HUES48 (cell line): ENCODE results near the gene PPM1M.

Source experiments
- H3K27ac ChIP-seq: one replicate; pipeline ENCODE4 v1.7.0; 2013; ENCODE audit warnings: low read depth, low read length, inconsistent platforms
- H3K27me3 ChIP-seq: 2 replicates; pipeline ENCODE4 v1.6.1; 2013; ENCODE audit warnings: mild to moderate bottlenecking, low read length; ENCODE audit not compliant: control insufficient read depth, insufficient read depth
- H3K36me3 ChIP-seq: 2 replicates; pipeline ENCODE4 v1.6.1; 2013; ENCODE audit warnings: low read length; ENCODE audit not compliant: control insufficient read depth, insufficient read depth
- H3K4me1 ChIP-seq: 2 replicates; pipeline ENCODE4 v1.6.1; 2013; ENCODE audit warnings: mild to moderate bottlenecking, low read length; ENCODE audit not compliant: control insufficient read depth, insufficient read depth
- H3K4me3 ChIP-seq: 2 replicates; pipeline ENCODE4 v1.5.1; 2013; ENCODE audit warnings: mild to moderate bottlenecking, low read depth, low read length
- H3K9ac ChIP-seq: 2 replicates; pipeline ENCODE4 v1.6.1; 2013; ENCODE audit warnings: mild to moderate bottlenecking, low read depth, low read length, moderate library complexity
- H3K9me3 ChIP-seq: 2 replicates; pipeline ENCODE4 v1.6.1; 2013; ENCODE audit warnings: low read length; ENCODE audit not compliant: control insufficient read depth, insufficient read depth

Gene PPM1M

DNA sequence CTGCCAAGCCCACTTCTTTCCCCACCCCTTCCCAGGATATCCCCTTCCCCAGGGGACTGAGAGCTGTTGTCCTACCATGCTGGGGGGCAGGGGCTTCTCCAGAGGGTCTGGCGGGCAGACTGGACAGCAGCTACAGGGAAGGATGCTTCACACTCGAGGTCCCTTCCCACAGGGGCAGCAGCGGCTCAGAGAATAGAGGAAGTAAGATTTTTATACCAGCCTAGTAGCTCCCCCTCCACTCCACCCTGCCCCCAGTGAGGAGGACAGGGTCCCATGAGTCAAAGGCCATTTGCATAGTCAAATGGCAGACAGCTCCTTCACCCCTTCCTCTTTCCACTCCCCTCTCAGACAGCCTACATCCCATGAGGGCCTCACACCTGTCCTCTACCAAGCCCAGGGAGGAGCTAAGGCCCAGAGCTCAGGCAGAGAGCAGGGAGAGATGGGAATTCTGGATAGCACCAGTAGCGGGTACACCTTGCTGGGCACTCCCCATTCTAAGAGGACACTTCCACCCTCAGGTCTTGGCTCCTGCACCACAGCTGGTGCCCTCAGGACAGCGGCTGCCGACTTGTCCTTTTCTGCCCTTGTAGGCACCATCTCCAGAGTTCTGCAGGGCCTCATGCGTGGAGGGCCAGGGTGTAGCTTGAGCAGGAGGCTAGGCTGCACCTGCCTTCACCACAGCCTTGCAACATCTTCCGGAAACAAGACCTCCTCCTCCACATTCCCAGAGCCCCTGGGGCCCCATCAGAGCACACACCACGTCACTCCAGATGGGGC is 19.9 kb upstream of the PPM1M start, which contains the start of gene TLR9:
Gene TLR9 (minus strand): TSS at position 194 of the 777 bp plus-strand sequence. CDS start 116 bp downstream, at position 78.
- peaks cover 24% of the 10 kb centered on the region for H3K36me3 ChIP-seq
- no peaks in the 10 kb centered on the region for H3K27me3 ChIP-seq
- H3K4me1 ChIP-seq, result 0 out of 2 replicates have a peak, but pooled peaks cover under 1% of the 10 kb centered on the region
- H3K4me3 ChIP-seq, result no peak within 1 kb of the TSS
- H3K9ac ChIP-seq, result no peak within 1 kb of the TSS
- no peak within 1 kb of the TSS for H3K27ac ChIP-seq
- H3K9me3 ChIP-seq, result no peaks in the 10 kb centered on the region

DNA sequence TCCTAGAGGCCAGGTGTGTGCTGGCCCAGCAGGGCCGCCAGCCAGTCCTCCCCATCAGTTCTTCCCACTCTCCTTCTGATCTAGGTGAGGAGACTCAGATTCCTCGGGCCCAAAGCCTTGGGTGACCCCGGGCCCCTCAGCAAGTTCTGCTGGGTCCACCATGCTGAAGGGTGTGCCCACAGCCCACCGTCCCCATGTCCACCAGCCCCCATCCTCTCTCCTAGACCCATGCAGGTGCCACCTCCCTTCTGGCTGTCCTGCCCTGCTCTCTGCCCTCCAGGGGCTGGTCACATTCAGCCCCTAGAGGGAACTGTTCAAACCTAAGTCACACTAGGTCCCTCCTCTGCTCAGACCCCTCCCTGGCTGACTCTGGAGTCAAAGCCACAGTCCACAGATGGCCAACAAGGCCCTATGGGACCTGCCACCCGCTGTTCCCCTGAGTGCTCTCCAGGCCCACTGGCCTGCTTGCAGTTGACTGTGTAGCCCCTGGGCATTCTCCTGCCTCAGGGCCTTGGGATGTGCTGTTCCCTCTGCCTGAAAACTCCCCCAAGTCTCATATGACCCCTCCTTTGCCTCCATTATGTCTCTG is 19.2 kb upstream of the PPM1M start:
- Histone ChIP-seq H3K9me3 (no peaks in the 10 kb centered on the region), H3K27ac (no peak overlapping the region), H3K36me3 (peaks cover 30% of the 10 kb centered on the region), H3K4me3 (no peak overlapping the region), H3K27me3 (no peaks in the 10 kb centered on the region), H3K4me1 (no peaks in the 10 kb centered on the region), H3K9ac (no peak overlapping the region)

DNA sequence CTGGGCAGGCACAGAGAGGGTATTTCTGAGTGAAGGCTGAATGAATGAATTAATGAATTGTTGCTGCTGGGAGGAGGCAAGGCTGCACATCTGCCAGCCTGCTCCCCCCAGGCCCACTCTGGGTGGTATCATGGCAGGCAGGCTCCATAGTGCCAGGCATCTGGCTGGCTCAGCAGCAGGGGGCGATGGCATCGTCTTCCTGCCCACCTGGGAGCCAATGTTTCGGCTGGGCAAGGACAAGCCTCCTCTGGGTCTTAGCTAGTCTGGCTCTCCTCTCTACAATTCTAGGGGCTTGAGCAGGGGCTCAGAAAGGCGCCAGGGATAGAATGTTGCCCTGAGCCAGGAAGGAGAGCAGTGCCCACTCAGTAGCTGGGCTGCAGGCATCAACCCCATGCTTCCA is 18.4 kb upstream of the PPM1M start:
- H3K4me1 ChIP-seq, result no peaks in the 10 kb centered on the region
- H3K9ac ChIP-seq, result no peak overlapping the region
- H3K9me3 ChIP-seq, result no peaks in the 10 kb centered on the region
- no peak overlapping the region for H3K4me3 ChIP-seq
- no peaks in the 10 kb centered on the region for H3K27me3 ChIP-seq
- peaks cover 32% of the 10 kb centered on the region for H3K36me3 ChIP-seq
- H3K27ac ChIP-seq, result no peak overlapping the region

DNA sequence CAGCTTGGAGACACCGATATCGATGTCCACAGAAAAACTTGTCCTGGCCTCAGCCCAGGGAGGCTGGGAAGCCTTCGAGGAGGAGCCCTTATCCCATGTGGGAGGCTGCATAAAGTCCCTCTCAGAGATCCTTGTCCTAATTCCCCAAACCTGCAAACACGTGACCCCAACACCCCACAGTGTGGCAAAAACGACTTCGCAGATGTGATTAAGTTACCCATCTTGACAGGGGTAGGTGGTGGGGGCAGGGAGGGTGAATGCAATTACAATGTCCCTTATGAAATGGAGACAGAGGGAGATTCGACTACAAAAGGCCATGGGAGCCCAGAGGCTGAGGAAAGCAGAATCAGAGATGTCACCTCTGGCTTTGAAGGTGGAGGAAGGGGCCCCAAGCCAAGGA is 17.8 kb upstream of the PPM1M start:
- H3K27ac ChIP-seq, result no peak overlapping the region
- H3K27me3 ChIP-seq, result no peaks in the 10 kb centered on the region
- H3K36me3 ChIP-seq, result peaks cover 35% of the 10 kb centered on the region
- H3K9ac ChIP-seq, result no peak overlapping the region
- no peak overlapping the region for H3K4me3 ChIP-seq
- H3K9me3 ChIP-seq, result no peaks in the 10 kb centered on the region
- no peaks in the 10 kb centered on the region for H3K4me1 ChIP-seq

DNA sequence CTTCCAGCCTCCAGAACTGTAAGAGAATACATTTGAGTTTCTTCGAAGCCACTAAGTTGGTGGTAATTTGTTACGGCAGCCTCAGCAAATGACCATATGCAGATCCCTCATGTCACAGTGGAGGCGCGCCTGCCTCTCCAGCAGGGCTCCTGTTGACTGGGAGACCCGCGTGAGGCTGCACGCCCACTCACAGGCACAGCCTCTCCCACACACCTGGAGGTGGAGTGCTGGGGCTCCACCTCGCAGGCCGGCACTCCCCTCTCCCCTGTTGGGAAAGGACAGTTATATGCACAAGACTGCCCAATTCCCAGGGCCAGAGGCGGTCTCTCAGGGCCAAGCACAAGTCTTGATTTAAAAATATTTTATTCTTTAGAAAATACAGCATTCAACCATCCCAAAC is 17.3 kb upstream of the PPM1M start:
- Histone ChIP-seq H3K27me3 (no peaks in the 10 kb centered on the region), H3K9me3 (no peaks in the 10 kb centered on the region), H3K27ac (no peak overlapping the region), H3K36me3 (peaks cover 35% of the 10 kb centered on the region), H3K4me3 (no peak overlapping the region), H3K4me1 (no peaks in the 10 kb centered on the region), H3K9ac (no peak overlapping the region)

DNA sequence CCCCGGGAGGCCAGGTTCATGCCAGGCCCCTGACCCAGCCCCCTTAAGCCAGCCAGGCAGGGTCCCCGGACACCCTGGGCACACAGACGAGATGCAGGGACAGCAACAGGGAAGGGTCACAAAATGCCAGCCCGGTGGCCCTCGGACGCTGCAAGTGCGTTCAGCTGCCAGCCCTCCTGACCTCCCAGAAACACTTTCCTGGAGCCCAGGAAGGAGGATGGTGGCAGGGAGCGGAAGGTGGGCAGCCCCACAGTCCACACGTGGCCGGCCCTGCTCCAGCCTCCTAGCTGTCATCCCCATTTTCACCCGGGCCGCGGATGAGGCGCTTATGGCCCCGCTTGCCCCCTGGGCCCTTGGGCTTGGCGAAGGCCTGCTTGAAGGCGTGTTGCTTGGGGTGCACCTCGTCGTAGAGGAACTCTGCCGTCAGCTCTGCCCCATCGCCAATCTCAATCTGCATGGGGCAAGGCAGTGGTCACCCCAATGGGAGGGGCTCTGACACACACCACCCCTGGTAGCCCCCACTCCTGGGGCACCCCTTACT is 16.7 kb upstream of the PPM1M start:
- H3K9ac ChIP-seq, result no peak overlapping the region
- H3K4me3 ChIP-seq, result no peak overlapping the region
- no peaks in the 10 kb centered on the region for H3K9me3 ChIP-seq
- peaks cover 35% of the 10 kb centered on the region for H3K36me3 ChIP-seq
- H3K27ac ChIP-seq, result no peak overlapping the region
- no peaks in the 10 kb centered on the region for H3K27me3 ChIP-seq
- H3K4me1 ChIP-seq, result no peaks in the 10 kb centered on the region

DNA sequence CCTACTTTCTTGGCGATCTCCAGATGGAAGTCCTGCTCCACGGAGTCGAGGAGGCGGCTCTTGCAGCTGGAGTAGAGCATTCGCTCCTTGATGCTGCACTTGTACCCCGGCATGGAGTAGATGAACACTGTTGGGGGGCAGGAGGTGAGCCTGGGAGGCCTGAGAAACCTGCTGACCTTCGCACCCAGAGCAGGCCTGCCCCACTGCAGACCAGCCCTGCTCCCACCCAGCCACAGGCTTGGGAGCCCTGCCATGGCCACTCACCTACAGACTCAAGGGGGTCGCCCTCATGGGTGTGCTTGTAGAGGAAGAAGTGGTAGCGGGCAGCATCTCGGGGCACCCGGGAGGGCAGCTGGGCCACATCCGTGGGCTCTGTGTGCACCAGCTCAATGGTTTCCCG is 15.9 kb upstream of the PPM1M start:
- H3K36me3 ChIP-seq, result peaks cover 40% of the 10 kb centered on the region
- no peak overlapping the region for H3K9ac ChIP-seq
- no peaks in the 10 kb centered on the region for H3K4me1 ChIP-seq

DNA sequence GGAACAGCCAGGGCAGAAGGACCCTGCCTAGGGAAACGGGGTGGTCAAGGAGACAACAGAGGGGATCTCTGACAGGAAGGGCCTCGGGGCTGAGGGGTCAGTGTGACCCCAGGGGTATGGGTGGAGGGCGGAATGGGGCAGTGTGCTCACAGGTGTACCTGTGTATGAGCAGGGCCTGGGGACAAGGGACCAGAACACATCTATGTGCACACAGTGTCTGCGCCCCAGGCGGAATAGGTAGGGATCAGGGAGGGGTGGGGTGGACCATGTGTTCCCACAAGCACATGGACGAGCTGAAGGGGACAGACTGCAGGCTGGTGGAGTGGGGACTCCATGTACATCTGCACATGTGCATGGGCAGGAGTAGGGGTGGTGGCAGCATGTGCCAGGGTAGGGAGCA is 15.1 kb upstream of the PPM1M start:
- Histone ChIP-seq H3K4me1 (no peaks in the 10 kb centered on the region), H3K27me3 (no peaks in the 10 kb centered on the region), H3K36me3 (peaks cover 44% of the 10 kb centered on the region), H3K9me3 (no peaks in the 10 kb centered on the region), H3K27ac (no peak overlapping the region), H3K4me3 (no peak overlapping the region), H3K9ac (no peak overlapping the region)

More for the DNA sequence above, 15.9 kb upstream of the PPM1M start:
- Histone ChIP-seq H3K27ac (no peak overlapping the region), H3K4me3 (no peak overlapping the region), H3K27me3 (no peaks in the 10 kb centered on the region), H3K9me3 (no peaks in the 10 kb centered on the region)

DNA sequence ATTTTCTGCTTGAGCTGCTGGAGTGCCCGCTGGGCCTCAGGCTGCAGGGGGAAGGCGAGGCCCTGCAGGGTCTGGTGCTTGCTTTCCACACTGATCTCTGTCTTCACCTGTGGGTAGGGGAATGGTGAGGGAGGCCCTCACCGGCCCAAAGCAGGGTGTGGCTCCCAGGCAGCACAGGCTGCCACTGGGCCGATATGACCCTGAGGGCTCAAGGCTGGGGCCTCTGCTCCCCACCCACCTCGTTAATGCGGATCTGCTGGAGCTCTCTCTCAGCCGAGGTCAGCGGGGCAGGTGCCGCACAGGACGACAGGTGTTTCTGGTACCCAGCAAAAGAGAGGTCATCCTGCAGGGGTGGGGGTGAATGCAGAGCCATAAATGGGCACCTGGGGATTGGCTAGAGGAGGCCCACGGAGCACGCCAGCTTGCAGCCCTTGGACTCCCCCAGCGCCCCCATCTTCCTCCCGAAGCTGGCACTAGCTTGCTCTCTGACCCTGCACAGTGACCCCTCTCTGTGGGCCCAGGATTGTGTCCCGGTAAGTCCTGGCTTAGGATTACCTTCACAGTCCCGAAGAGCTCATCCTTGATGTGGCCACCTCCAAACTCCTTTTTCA is 14.6 kb upstream of the PPM1M start:
- Histone ChIP-seq H3K36me3 (peaks cover 44% of the 10 kb centered on the region), H3K27ac (no peak overlapping the region), H3K4me1 (no peaks in the 10 kb centered on the region), H3K4me3 (no peak overlapping the region), H3K9me3 (no peaks in the 10 kb centered on the region), H3K9ac (no peak overlapping the region), H3K27me3 (no peaks in the 10 kb centered on the region)

DNA sequence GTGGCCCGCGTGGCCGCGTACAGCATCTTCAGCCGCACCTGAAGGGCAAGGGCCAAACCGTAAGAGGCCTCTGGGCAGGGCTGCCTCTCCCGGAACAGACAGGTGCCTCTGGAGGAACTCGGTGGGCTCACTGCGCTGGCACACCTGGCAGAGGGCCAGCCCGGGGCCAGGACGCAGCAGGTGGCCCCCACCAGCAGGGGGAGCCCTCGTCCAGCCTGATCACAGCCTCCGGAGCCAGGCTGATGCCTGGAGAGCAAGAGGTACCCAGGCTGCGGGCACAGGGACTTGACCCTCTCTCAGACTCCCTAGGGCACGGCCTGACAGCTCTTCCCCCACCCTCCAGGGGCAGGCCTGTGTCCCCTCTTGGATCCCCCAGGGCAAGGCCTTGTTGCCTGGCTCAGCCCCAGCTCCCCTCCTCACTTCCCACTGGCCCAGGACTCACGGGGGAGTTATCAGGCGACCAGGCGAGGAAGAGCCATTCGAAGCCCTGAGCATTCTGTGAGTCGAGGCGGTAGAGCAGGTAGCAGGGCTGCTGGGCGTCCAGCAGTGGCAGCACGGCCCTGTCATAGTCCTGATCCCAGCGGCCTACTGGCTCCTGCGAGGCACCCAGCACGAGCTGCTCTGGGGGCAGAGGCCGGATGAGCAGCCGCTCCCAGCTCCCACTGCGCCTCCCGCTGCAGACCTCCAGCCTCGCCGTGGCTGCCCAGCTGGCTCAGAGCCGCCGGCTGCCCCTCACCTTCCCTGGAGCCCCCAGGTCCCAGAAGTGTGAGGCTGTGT is 13.9 kb upstream of the PPM1M start:
- no peak overlapping the region for H3K27ac ChIP-seq
- H3K36me3 ChIP-seq, result peaks cover 44% of the 10 kb centered on the region
- no peaks in the 10 kb centered on the region for H3K9me3 ChIP-seq
- peaks cover 6% of the 10 kb centered on the region for H3K4me1 ChIP-seq
- no peak overlapping the region for H3K9ac ChIP-seq
- no peak overlapping the region for H3K4me3 ChIP-seq
- H3K27me3 ChIP-seq, result no peaks in the 10 kb centered on the region
